ENCODE data around the gene KRTAP10-2.

KRTAP10-2 gene

GRCh38 chr21:44537930-44538911 is 13.1 kb downstream of the KRTAP10-2 start:
- no peak for FAIRE-seq

GRCh38 chr21:44535963-44536362 is 15.3 kb downstream of the KRTAP10-2 start:
- FAIRE-seq: no peak

DNA sequence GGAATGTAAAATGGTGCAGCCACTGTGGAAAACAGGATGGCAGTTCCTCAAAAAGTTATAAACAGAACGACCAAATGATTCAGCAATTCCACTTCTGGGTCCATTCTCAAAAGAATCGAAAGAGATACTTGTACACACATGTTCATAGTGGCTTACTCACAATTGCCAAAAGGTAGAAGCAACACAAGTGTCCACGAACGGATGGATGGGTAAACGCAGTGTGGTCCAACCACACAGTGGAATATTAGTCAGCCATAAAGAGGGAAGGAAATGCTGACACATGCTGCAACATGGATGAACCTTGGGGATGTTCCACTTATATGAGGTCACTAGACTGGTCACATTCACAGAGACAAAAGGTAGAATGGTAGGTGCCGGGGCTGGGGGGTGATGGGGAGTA is 16.6 kb downstream of the KRTAP10-2 start:
- FAIRE-seq: no peak

GRCh38 chr21:44533891-44534627 is 17.2 kb downstream of the KRTAP10-2 start:
- no peak for FAIRE-seq

DNA sequence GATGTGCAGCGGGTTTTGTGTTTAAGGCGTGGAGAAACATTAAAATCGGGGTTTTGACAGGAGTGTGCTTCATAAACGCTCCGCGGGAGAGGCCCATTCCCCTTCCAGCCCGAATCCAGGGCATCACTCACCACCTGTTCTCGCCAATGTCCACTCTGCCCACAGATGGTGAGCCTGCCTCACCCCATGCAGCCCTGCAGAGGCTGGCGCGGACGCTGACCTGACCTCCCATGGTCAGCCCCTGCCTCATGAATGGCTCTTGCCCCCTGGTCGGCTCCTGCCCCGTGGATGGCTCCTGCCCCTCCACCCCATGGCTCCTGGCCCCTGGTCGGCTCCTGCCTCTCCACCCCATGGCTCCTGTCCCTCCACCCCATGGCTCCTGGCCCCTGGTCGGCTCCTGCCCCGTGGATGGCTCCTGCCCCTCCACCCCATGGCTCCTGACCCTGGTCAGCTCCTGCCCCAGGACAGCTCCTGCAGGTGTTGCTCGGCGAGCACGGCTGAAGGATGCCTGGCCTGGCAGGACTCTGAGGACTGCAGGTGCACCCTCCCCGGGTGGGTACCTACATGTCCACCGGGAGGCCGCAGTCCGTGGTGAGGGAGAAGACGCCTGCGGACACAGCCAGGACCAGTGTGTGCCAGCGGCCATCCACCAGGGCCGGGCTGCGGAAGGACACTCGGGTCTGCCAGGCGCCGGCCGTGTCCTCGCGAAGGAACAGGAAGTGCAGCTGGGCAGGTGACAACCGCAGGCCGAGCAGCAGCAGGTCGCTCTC is 18.0 kb downstream of the KRTAP10-2 start:
- FAIRE-seq: no peak

DNA sequence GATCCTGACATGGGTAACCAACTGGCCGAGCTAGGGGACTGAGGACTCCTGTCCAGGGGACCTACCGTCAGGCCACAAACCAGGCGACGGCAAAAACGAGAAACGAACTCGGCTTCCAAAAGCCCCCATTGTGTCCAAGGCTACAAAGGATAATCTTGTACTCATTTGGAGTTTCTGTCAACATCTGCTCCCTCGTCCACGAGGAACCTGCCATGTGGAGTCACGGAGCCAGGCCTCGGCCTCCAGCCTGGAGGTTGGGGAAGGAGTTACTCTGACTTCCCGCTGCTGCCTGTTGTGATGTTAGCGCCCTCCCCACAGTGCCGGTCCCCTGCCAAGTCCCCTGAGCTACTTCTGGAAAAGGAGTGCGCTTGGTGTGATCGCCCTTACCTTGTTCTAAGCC is 18.6 kb downstream of the KRTAP10-2 start:
- FAIRE-seq: no peak

DNA sequence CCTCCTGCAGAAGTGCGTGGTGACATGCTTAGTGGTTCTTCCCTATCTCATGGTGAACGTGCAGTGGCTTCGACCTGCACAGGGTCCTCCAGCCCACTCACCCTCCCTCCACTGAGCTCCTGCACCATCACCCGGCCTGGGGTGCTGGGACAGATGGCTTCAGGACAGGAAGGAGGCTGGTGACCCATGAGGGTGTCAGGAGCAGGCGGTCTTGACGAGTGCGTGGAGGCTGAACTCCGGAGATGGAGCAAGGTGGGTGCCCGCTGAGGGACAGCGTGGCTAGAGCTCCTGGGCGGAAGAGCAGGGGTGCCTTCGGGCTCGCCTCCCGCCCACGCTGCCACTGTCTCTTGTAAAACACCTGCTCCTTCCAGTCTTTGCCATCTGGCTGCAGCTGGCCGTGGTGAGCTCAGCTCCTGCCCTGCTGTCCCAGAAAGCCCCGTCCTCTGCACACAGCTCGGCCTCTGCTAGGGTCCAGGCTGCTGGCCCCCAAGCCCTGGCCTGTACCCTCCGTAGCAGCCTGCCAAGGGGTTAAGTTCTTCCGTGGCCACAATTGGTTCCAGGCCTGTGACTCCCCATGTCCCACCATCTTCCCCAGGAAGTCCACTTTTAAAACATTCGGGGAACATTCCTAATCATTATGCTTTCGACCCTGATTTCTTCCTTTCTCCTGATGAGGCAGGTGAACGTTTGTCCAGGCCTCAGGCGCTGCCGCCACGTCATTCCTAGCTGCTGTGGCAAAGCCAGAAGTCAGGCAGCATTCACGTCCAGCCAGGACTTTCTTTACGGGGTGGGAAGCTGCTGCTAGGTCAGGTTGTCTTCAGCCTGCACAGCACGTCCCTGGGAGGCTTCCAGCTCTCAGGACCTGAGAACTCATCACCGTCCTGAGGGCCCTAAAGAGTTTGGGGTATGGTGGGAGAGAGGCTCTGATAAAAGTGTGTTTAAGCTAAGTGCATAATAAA is 19.4 kb downstream of the KRTAP10-2 start:
- FAIRE-seq: no peak

- no peak for FAIRE-seq
These were observed 20.3 kb downstream of the KRTAP10-2 start for GRCh38 chr21:44530903-44531605.

GRCh38 chr21:44530221-44530902 is 20.9 kb downstream of the KRTAP10-2 start:
- no peak for FAIRE-seq

DNA sequence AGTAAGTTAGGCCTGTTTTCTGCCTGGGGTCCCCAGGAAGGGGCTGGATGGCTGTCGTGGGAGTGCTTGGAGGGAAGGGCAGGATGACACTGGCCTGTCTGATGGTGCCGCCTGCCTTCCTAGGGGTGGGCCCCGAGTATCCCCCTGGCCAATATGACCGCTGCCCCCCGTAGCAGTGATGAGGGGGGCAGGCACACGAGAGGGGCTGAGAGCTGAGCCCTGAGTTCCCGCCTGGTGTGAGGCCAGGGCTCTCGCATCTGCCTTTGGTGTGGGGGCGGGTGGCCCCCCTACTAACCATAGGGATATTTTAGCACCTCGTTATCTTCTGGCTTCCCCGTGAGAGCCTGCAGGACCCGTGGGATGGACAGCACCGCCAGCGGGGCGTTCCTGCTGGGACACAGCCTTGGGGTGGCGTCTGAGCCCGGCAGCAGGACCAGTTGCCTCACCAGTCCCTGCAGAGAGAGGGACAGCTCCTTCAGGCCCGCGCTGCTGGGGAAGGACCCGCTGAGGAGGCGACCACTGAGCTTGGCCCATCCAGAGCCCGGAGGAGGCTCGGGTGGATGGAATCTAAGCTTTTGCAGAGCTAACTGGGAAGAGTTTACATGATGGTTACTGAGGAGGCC is 21.7 kb downstream of the KRTAP10-2 start:
- FAIRE-seq: no peak

DNA sequence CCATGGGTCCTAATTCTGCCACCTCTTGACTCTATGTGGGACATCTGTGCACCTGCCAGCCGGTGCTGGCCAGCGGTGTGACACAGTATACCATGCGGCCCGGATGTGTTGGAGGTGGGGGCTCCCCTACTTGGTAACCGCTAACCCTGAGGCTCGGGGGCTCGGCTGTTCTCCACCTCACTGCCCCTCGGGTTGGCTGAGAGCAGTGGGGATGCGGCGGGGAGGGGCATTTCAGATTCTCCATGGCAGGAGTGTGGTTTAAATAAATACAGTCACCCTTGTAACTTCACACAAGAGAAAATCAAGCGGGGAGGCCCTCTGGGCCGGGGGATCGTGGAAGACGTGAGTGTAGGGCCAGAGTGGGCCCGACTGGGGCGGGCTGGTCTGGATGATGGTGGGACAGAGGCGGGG is 22.3 kb downstream of the KRTAP10-2 start:
- FAIRE-seq: no peak

DNA sequence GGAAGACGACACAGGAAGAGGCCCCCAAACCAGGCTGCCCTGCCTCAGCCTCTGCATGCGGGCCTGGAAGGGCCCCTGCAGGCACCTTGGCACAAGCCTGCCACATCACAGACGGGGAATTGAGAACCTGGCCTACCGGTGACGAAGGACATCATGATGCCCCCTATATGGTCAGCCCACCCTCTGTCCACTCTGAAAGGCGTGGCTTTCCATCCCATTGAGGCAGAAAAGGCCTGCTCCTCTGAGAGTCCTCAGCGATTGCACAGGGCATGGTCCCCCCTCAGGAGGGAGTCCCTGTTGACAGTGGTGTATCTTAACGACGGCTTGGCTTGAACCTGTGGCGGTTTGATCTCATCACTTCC is 22.7 kb downstream of the KRTAP10-2 start:
- FAIRE-seq: no peak

GRCh38 chr21:44527983-44528633 is 23.2 kb downstream of the KRTAP10-2 start:
- FAIRE-seq: no peak

DNA sequence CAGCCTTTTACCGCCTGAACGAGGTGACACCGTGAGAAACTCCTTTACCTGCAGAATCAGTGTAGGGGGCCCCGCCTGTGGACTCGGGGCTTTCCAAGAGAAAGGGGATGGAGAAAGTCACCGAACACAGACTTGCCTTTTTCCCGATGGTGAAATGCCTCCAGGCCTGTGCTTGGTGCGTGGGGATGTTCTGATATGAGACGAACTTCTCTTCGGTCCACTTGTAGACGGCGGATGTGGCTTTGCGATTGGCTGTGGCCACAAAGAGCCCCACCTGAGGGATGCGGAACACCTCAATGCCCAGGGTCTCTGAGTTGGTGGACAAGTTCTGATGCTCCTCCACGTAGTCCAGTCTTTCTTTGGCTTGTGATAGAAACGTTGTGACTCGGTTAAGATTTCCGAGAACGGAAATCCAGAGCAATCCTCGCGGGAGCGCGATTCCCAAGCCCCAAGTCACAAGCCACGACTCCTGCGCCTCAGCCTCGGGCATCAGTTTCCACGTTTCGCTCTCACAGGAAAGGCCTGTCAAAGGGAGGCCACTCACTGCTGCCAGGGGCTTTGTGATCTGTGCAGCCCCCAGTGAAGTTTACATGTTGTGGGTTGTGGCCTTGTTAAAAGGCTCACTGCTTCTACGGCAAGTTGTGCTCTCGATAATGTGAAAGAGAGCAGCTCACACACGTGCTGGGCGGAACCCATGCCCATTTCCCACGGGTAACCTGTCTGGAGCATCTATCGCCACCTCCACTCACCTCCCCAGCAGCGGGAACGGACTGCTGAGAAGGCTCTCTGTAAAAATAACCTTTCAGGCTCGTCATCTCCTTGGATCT is 23.9 kb downstream of the KRTAP10-2 start:
- no peak for FAIRE-seq

DNA sequence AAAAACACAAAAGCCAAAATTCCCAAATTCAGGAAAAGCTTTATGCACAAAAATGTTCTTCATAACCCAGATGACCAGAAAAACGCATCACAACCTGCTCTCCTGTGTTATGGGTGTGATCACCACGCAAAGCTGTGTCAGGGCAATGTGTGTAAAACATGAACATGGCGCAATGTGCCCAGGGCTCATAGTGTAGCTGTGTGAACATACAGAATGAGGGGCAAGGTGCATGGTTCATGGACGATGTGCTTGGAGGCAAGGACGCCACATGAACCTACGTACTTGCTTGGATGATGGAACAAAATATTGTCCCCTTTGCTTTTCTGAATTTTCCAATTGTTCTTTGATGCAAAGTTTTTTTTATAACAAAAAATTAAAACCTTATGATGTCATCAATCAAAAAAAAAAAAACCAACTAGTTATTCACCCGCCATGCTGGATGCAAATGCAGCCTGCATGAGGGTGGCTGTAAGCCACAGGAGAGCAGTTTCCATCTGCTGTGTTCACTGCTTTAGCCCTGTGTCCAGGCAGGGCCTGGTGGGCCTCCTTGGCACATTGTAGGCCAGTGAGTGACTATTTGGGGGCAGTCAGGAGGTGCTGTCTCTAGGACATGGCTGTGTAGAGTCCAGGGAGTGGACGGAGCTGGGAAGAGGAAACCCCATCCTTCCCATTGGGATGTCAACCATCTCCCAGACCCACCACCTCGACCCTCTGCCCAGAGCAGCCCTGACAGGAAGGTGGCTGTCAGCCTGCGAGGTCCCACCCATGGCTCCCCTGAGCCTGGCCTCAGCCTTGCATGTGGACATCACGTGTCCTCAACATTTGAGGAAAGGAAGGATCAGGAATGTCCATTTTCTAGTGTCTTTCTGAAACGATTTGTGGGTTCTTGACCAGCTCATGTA is 25.0 kb downstream of the KRTAP10-2 start:
- no peak for FAIRE-seq

GRCh38 chr21:44525391-44526095 is 25.8 kb downstream of the KRTAP10-2 start:
- FAIRE-seq: no peak

Measured in A204.1 (cell line).